Posterior vena cava (tissue), 2 donors: ENCODE measurements around the gene KCTD14. TPM values are rescaled to one million over a fixed set of nuclear protein-coding genes. Genes with fewer than 3 reads are reported as not detected.
A peak's percentile ranks its signal among the peaks of the same experiment; 100 is the strongest.
"Not testable (repeated sequence)": the region's sequence is repeated elsewhere in the genome, so short reads cannot be mapped to it uniquely, and the experiment has no call there.

Experiments
- DNase-seq: peaks from one replicate; pipeline ENCODE4 v3.0.0-alpha.2; 2020; ENCODE audit warnings: low spot score
- intact Hi-C, 2 donors: fragments of 100-400 bp; cut with DNase I; formaldehyde crosslinking; loops; one replicate each; pipeline versions ENCODE4 v1.14.1 to v1.14.2; 2022 to 2023
- total RNA-seq, 2 donors: library from RNA; stranded (reverse); fragmentation: NEBNext Ultra II Directional; extraction: Animal tissue kit (Norgen Biotek cat#: 25700); gene quantifications; one replicate each; pipeline ENCODE4 v1.2.1, GENCODE V29; 2021
- donor health status: DM: yes; HTN: yes; CAD: no.
- donor health status: DM: yes; HTN: yes; CAD: no.

Gene KCTD14
- total RNA-seq, 2 donors from 2014 or later, result 0.38 to 0.51 TPM

GRCh38 chr11:78031629-78032028 lies 8.6 kb upstream of the KCTD14 start:
- intact Hi-C loops, result no loop called here
- no peak for DNase-seq

- intact Hi-C loops, result no loop called here
- no peak for DNase-seq
Measured at GRCh38 chr11:78030429-78031325, 7.6 kb upstream of the KCTD14 start.

- intact Hi-C loops, DNase-seq: not testable (repeated sequence)
Measured at GRCh38 chr11:78028423-78028822, 5.3 kb upstream of the KCTD14 start.

GRCh38 chr11:78027759-78028158 lies 4.7 kb upstream of the KCTD14 start:
- intact Hi-C loops, result no loop called here

GRCh38 chr11:78025378-78025777 lies 2.3 kb upstream of the KCTD14 start:
- intact Hi-C loops, result no loop called here
- no peak for DNase-seq

More at GRCh38 chr11:78027759-78028158, 4.7 kb upstream of the KCTD14 start:
- DNase-seq, result no peak

GRCh38 chr11:78023426-78023825 lies 350 bp upstream of the KCTD14 start:
- intact Hi-C loops, result no loop called here

GRCh38 chr11:78021611-78022010 lies 1.5 kb downstream of the KCTD14 start:
- intact Hi-C loops, result no loop called here

More at GRCh38 chr11:78023426-78023825, 350 bp upstream of the KCTD14 start:
- DNase-seq, result no peak

GRCh38 chr11:78020246-78020645 lies 2.8 kb downstream of the KCTD14 start:
- intact Hi-C loops, result no loop called here
- no peak for DNase-seq

More at GRCh38 chr11:78021611-78022010, 1.5 kb downstream of the KCTD14 start:
- no peak for DNase-seq

- intact Hi-C loops, result loop anchor here in 1 of 2 donors (10.0 kb wide), 1 partner anchor 405 kb away; no protein-coding TSS in a partner anchor
Measured at GRCh38 chr11:78019808-78020207, 3.3 kb downstream of the KCTD14 start.

GRCh38 chr11:78015878-78016277 lies 7.2 kb downstream of the KCTD14 start:
- intact Hi-C loops, result loop anchor here in 1 of 2 donors (10.0 kb wide), 1 partner anchor 409 kb away; no protein-coding TSS in a partner anchor
- no peak for DNase-seq

More at GRCh38 chr11:78019808-78020207, 3.3 kb downstream of the KCTD14 start:
- no peak for DNase-seq

GRCh38 chr11:78014937-78015520 lies 8.0 kb downstream of the KCTD14 start:
- intact Hi-C loops, result loop anchor here in 1 of 2 donors (10.0 kb wide), 1 partner anchor 410 kb away; no protein-coding TSS in a partner anchor

GRCh38 chr11:78011301-78011700 lies 11.8 kb downstream of the KCTD14 start:
- DNase-seq, result no peak
- intact Hi-C loops, result loop anchor here in 1 of 2 donors (10.0 kb wide), 1 partner anchor 414 kb away; no protein-coding TSS in a partner anchor

More at GRCh38 chr11:78014937-78015520, 8.0 kb downstream of the KCTD14 start:
- DNase-seq, result not testable (repeated sequence)

GRCh38 chr11:78010755-78011154 lies 12.3 kb downstream of the KCTD14 start:
- no peak for DNase-seq
- intact Hi-C loops, result loop anchor here in 1 of 2 donors (10.0 kb wide), 1 partner anchor 414 kb away; no protein-coding TSS in a partner anchor

- intact Hi-C loops, result loop anchor here in 1 of 2 donors (10.0 kb wide), 1 partner anchor 414 kb away; no protein-coding TSS in a partner anchor
- no peak for DNase-seq
Measured at GRCh38 chr11:78010304-78010703, 12.8 kb downstream of the KCTD14 start.

GRCh38 chr11:78009062-78009461 lies 14.0 kb downstream of the KCTD14 start:
- no peak for DNase-seq
- intact Hi-C loops, result no loop called here

GRCh38 chr11:78000193-78000592 lies 22.9 kb downstream of the KCTD14 start:
- intact Hi-C loops, result no loop called here
- DNase-seq, result no peak

GRCh38 chr11:77999446-78000030 lies 23.5 kb downstream of the KCTD14 start:
- intact Hi-C loops, result no loop called here
- DNase-seq, result no peak

GRCh38 chr11:77994434-77995362 lies 28.4 kb downstream of the KCTD14 start, which contains the start of gene INTS4:
Gene INTS4, minus strand, starts transcription at chr11:77994668. Its CDS starts 25 bp downstream, at chr11:77994643.
- intact Hi-C loops, result no loop called here
- peak; percentile 100 for DNase-seq
